HG03280 (cell line): ENCODE measurements around the gene PPP2R2D.

Source experiments
- ATAC-seq: cut with Tn5 transposase; IDR thresholded peaks from one replicate; pipeline ENCODE4 v1.9.1; 2021; ENCODE audit warnings: mild to moderate bottlenecking, moderate library complexity; ENCODE audit not compliant: unreplicated experiment

Gene PPP2R2D

DNA sequence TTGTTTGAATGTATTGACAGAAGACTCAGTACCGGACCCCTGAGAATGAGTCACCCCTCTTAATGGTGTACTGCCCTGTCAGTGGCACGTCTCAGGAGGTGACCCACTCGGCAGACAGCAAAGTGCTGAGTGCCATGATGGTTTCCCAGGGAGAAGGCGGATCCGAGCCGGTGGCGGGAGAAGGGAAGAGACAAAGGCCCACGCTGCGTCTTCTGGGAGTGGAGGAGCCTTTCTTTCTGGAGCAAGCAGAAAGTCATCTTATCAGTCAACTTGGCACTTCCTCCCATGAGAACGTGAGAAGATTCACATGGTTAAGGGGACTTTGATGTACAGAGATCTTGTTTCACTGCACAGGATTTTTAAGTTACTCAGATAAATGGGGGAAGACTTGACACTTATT, 14.6 kb upstream of the PPP2R2D start:
- ATAC-seq: no peak

DNA sequence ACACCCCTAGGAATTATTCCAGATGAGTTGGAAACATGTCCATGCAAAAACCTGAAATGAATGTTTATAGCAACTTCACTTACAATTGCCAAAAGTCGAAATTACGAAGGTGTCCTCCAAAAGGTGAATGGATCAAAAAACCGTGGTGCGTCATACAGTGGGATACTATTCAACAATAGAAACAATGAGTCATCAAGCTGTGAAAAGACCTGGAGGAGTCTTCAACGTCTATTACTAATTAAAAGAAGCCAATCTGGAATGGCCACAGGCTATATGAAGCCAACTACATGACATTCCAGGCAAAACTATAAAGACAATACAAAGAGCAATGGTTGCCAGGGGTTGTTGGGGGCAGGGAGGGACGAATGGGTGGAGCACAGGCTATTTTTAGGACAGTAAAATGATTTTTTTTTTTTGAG, 12.6 kb upstream of the PPP2R2D start:
- ATAC-seq: no peak

DNA sequence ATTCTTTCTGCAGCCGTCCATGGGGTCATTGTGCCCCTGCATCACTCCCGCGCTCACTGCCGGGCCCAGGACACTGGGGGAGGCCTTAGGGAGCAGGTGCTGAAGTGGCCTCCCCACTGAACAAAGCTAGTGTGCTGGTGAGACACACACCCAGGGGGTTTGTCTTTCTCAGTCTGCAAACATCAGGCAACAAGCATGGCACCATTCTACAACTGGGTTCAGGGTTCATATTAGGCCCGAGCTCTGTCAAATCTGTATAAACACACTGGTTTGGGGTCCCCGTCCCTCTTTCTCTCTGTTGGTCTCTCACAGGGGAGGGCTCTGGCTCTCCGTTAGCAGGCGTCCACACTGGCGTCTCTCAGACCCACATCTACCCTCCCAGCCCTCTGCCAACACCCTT, 11.1 kb upstream of the PPP2R2D start:
- no peak for ATAC-seq

DNA sequence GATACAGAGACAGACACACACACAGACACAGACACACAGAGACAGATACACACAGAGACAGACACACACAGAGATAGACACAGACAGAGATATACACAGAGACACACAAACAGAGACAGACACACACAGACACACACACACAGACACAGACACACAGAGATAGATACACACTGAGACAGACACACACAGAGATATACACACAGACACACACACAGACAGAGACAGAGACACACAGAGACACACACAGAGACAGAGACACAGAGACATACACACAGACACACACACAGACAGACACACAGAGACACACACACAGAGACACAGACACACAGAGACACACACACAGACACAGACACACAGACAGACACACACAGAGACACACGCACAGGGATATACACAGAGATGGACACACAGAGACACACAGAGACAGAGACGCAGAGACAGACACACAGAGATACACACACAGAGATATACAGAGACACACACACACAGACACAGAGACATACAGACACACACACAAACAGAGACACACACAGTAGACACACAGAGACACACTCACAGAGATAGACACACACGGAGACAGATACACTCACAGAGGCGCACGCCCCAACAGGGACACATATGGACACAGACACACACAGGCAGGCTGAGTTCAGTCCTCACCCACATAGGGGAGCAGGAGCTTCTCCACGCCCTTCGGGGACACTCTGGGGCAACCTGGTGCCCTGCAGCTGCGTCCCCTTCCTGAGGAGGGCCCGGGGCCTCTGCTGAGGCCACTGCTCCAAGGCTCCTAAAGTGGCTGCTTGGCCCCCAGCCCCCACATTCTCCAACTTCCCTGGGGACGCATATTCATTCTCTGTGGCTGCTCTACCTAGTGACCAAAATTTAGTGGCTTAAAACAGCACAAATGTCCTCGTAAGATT, 10.3 kb upstream of the PPP2R2D start:
- ATAC-seq: no peak

DNA sequence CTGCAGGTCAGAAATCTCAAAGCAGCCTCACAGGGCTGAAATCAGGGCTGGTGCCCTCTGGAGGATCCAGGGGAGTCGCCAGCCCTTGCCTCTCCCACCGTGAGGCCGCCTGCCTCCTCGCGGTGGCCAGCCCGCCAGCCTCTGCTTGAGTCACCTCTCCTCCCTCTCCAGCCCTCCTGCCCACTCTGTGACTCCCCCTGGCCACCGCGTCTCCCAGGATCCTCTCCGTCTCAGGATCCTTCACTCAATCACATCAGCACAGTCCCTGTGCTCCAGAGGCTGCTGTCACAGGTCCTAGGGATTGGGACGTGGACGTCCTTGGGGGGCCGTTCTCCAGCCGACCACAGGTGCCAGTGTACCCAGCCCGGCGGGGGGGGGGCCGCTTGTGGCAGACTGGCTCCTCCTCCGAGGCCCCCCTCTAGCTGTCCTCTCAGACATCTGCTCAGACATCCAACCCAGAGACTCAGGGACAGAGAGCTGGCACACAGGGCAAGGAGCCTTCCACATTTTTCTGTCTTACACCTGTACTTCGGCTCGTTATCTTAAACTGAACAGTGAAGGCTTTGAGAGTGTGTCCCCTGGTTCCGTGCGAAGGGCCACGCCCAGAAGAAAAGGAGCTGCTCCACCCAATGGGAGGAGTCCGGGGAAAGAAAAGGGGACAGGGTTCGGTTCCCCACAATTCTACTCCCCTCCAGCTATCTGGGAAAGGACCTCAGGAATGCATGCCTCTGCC, 9.4 kb upstream of the PPP2R2D start:
- ATAC-seq: no peak

- ATAC-seq: no peak
These were observed 8.6 kb upstream of the PPP2R2D start for GRCh38 chr10:131891929-131892805.

- no peak for ATAC-seq
These were observed 7.8 kb upstream of the PPP2R2D start for GRCh38 chr10:131892806-131893675.

DNA sequence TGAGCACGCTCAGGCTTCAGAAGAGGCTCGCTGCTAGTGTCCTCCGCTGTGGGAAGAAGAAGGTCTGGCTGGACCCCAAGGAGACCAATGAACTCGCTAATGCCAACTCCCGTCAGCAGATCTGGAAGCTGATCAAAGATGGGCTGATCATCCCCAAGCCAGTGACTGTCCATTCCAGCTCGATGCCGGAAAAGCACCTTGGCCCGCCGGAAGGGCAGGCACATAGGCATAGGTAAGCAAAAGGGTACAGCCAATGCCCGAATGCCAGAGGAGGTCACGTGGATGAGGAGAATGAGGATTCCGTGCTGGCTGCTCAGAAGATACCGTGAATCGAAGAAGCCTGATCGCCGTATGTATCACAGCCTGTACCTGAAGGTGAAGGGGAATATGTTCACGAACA, 5.7 kb upstream of the PPP2R2D start:
- no peak for ATAC-seq

DNA sequence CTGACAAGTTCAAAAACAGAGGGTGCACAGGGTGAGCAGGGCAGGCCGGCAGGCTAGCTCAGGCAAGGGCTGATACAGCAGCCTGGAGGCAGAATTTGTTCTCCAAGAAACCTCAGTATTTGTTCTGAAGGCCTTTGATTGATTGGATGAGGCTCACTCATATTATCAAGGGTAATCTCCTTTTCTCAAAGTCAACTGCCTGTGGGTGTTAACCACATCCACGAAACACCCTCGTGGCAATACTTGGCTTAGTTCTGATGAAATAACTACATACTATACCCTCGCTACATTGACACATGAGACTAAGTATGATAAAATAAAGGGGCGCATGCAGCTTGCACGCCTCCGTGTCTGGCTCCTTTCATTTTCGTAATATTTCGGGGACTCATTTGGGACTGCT, 4.4 kb upstream of the PPP2R2D start:
- ATAC-seq: no peak

DNA sequence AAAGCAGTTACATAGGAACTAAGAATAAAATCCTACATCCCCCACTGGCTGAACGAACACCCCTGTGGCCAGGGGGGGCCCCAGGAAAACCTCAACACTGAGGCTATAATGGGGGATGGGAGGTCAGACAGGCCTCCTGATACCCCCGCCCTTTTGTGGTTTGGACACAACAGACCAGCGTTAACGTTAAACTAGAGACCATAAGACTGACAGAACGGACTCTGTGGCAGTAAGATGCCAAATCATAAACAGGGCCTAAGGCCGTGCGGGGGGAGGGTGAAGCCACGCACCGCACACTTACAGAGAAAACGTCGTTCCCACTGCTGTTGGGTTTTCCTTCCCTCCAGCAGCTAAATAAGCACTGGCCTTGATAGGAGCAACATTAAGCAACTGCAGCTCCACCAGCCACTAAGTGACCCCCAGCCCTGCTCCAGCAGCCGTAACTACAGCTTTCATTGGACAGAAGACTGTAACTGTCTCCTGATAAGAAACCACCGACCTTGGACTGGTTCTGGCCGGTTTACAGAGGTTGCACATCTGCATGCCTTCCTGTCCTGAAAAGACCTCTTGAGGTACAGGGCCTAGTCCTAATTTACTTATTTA, 3.4 kb upstream of the PPP2R2D start:
- ATAC-seq: no peak

- no peak for ATAC-seq
These were observed 2.7 kb upstream of the PPP2R2D start for GRCh38 chr10:131898061-131898460.

DNA sequence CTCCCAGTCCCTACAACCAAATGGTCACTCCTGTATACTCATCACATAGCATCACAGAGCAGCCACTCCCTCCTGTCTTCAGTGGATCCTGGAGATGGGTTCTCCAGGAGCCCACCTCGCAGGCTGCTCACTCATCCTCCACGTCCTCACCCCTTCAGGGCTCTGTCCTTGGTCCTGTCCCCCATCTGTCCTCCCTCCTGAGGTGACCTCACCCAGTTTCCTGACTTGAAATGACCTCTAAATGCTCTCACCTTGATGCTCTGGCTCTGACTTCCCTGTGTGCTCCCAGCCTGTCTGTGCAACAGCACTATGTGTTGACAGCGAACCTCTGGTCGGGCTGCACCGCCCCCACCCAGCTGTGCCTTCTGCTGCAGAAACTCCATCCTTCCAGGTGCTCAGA, 2.1 kb upstream of the PPP2R2D start:
- ATAC-seq: no peak

DNA sequence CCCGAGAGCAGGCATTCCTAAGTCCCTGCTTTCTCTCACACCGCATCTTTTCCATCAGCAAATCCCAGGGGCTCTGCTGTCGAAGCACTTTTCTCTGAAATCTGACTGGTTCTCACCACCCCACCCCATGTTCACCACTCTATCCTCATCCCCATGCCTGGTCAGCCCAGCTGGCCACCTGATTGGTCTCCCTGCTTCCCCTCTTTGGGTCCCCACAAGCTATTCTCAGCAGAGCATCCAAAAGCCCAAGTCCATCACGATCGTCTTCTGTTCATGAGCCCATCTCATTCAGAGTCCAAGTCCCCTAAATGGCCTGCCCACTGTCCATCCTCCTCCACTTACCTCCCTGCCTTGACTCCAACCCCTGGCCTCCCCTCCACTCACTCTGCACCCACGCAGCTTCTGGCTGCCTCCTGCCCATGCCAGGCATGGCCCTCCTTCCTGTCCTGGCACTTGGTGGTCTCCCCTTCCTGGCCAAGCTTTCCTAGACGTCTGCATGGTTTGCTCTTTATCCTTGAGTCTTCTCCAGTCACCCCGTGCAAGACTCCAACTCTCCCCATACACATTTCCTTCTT, 1.6 kb upstream of the PPP2R2D start:
- no peak for ATAC-seq

- ATAC-seq: no peak
These were observed 986 bp upstream of the PPP2R2D start for GRCh38 chr10:131899695-131900349.

GRCh38 chr10:131901181-131901829, 497 bp downstream of the PPP2R2D start:
- ATAC-seq: peak; percentile 28

GRCh38 chr10:131902211-131902610, 1.4 kb downstream of the PPP2R2D start:
- ATAC-seq: no peak

- ATAC-seq: no peak
These were observed 1.9 kb downstream of the PPP2R2D start for GRCh38 chr10:131902691-131903090.

GRCh38 chr10:131905267-131905571, 4.4 kb downstream of the PPP2R2D start:
- no peak for ATAC-seq
